Measurements from ENCODE around the gene DOCK1. TPM values are rescaled to one million over a fixed set of nuclear protein-coding genes. Genes with fewer than 3 reads are reported as not detected.

The DOCK1 gene
- total RNA-seq, 2 donors from 2014 or later: 72.4 to 89.3 TPM

DNA sequence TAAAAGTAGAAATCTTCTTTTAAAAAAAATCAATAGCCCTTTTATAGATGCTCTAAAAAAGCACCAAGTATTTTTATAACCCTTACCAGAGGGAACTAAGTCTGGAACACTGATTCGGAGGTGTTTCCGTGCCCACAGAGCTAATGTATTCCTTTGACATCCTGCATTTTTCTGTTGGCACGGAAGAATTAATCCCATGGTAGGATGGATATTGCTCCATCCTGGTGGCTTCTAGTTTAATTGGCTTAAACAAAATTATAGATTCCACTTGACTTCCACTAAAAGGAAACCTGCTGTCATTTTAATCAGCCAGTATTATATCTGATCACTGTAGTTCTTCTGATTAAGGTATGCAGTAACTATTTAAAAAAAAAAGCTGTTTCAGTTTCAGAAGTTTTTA, 479.8 kb downstream of the DOCK1 start:
- TF ChIP-seq CTCF (conservative IDR thresholded peaks at IDR 0.05): no peak
- H3K27ac ChIP-seq (ENCODE audit: low read depth, low read length): no peak overlapping the region
- H3K36me3 ChIP-seq (ENCODE audit: control insufficient read depth, insufficient read depth, low read length): peaks cover 39% of the 10 kb centered on the region
- H3K4me3 Mint-ChIP-seq: no peak overlapping the region
- H3K4me1 Mint-ChIP-seq: no peaks in the 10 kb centered on the region
- 97% methylated on average over 3 of the region's 3 CpGs for WGBS, 2 experiments (ENCODE audit: insufficient coverage in 1 of 2, insufficient read length in 1 of 2)
- no peak overlapping the region for H3K27ac Mint-ChIP-seq
- DNase-seq: no peak
- H3K27me3 ChIP-seq (ENCODE audit: control insufficient read depth, insufficient read depth, low read length, poor library complexity, severe bottlenecking): no peaks in the 10 kb centered on the region
- no peaks in the 10 kb centered on the region for H3K9me3 Mint-ChIP-seq
- H3K4me3 ChIP-seq (ENCODE audit: low read length): no peak overlapping the region
- H3K36me3 Mint-ChIP-seq (ENCODE audit: low read depth): peaks cover 55% of the 10 kb centered on the region
- no peaks in the 10 kb centered on the region for H3K27me3 Mint-ChIP-seq (ENCODE audit: insufficient read depth)
- no peaks in the 10 kb centered on the region for H3K4me1 ChIP-seq (ENCODE audit: control insufficient read depth, insufficient read depth, low read length)
- H3K9me3 ChIP-seq (ENCODE audit: control insufficient read depth, low read length): no peaks in the 10 kb centered on the region
- H3K9ac ChIP-seq (ENCODE audit: extremely low read depth, low read length, poor library complexity, severe bottlenecking): no peak overlapping the region

DNA sequence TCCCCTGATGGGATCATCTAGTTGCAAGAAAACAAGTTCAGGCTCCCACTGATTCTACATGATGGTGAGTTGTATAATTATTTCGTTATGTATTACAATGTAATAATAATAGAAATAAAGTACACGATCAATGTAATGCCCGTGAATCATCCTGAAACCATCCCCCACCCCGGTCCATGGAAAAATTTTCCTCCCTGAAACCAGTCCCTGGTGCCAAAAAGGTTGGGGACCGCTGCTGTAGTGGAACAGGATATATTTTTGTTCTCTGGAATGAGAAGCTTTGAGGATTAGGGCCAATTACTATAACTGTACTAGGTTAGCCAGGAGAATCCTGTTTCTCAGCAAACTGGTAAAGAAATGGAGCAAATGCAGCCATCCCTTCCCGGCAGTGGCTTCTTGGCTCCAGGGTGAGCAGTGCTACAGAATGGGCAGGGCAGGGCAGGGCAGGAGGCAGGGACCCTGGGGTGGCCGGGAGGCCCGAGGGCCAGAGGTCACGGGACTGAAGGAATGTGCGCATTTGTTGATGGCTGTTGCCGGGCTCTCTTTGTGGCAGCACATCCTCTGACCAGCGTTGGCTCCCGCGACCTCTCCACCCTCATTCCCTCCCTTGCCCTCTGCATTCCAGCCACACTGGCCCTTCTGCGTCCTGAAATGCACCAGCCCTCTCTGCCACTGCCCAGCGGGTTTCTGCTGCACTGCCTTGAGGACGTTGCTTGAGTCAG, 481.5 kb downstream of the DOCK1 start:
- H3K4me1 Mint-ChIP-seq: no peaks in the 10 kb centered on the region

GRCh38 chr10:127391875-127392274, 486.6 kb downstream of the DOCK1 start:
- 82 to 92% methylated on average over 7 to 12 of the region's 12 CpGs for WGBS, 2 experiments (ENCODE audit: insufficient coverage in 1 of 2, insufficient read length in 1 of 2)
- no peak for TF ChIP-seq CTCF (conservative IDR thresholded peaks at IDR 0.05)
- no peaks in the 10 kb centered on the region for H3K27me3 Mint-ChIP-seq (ENCODE audit: insufficient read depth)
- no peaks in the 10 kb centered on the region for H3K4me1 Mint-ChIP-seq
- H3K9me3 Mint-ChIP-seq: no peaks in the 10 kb centered on the region
- H3K4me3 Mint-ChIP-seq: no peak overlapping the region
- no peak overlapping the region for H3K27ac Mint-ChIP-seq
- H3K36me3 Mint-ChIP-seq (ENCODE audit: low read depth): peaks cover 28% of the 10 kb centered on the region
- no peak overlapping the region for H3K4me3 ChIP-seq (ENCODE audit: low read length)
- no peaks in the 10 kb centered on the region for H3K9me3 ChIP-seq (ENCODE audit: control insufficient read depth, low read length)
- no peaks in the 10 kb centered on the region for H3K27me3 ChIP-seq (ENCODE audit: control insufficient read depth, insufficient read depth, low read length, poor library complexity, severe bottlenecking)
- H3K27ac ChIP-seq (ENCODE audit: low read depth, low read length): no peak overlapping the region
- no peak for DNase-seq
- peaks cover 10% of the 10 kb centered on the region for H3K36me3 ChIP-seq (ENCODE audit: control insufficient read depth, insufficient read depth, low read length)
- H3K4me1 ChIP-seq (ENCODE audit: control insufficient read depth, insufficient read depth, low read length): no peaks in the 10 kb centered on the region
- no peak overlapping the region for H3K9ac ChIP-seq (ENCODE audit: extremely low read depth, low read length, poor library complexity, severe bottlenecking)

More for the DNA sequence above, 481.5 kb downstream of the DOCK1 start:
- TF ChIP-seq CTCF (conservative IDR thresholded peaks at IDR 0.05): no peak
- Mint-ChIP-seq H3K36me3 (ENCODE audit: low read depth) (peaks cover 54% of the 10 kb centered on the region), H3K9me3 (no peaks in the 10 kb centered on the region), H3K4me3 (no peak overlapping the region), H3K27ac (no peak overlapping the region), H3K27me3 (ENCODE audit: insufficient read depth) (no peaks in the 10 kb centered on the region)
- Histone ChIP-seq H3K27ac (ENCODE audit: low read depth, low read length) (no peak overlapping the region), H3K9me3 (ENCODE audit: control insufficient read depth, low read length) (no peaks in the 10 kb centered on the region), H3K27me3 (ENCODE audit: control insufficient read depth, insufficient read depth, low read length, poor library complexity, severe bottlenecking) (no peaks in the 10 kb centered on the region), H3K4me1 (ENCODE audit: control insufficient read depth, insufficient read depth, low read length) (no peaks in the 10 kb centered on the region), H3K9ac (ENCODE audit: extremely low read depth, low read length, poor library complexity, severe bottlenecking) (no peak overlapping the region), H3K36me3 (ENCODE audit: control insufficient read depth, insufficient read depth, low read length) (peaks cover 30% of the 10 kb centered on the region), H3K4me3 (ENCODE audit: low read length) (no peak overlapping the region)
- 45 to 85% methylated on average over 9 to 16 of the region's 17 CpGs for WGBS, 2 experiments (ENCODE audit: insufficient coverage in 1 of 2, insufficient read length in 1 of 2)
- peak; percentile 81 for DNase-seq

Data from endodermal cell (in vitro differentiated cells).